ENCODE measurements around the gene ZFP36. TPM values are rescaled to one million over a fixed set of nuclear protein-coding genes. Genes with fewer than 3 reads are reported as not detected.
A peak's percentile ranks its signal among the peaks of the same experiment; 100 is the strongest.

ZFP36 gene
- total RNA-seq, 1 donor from 2014 or later: 3.1 TPM

DNA sequence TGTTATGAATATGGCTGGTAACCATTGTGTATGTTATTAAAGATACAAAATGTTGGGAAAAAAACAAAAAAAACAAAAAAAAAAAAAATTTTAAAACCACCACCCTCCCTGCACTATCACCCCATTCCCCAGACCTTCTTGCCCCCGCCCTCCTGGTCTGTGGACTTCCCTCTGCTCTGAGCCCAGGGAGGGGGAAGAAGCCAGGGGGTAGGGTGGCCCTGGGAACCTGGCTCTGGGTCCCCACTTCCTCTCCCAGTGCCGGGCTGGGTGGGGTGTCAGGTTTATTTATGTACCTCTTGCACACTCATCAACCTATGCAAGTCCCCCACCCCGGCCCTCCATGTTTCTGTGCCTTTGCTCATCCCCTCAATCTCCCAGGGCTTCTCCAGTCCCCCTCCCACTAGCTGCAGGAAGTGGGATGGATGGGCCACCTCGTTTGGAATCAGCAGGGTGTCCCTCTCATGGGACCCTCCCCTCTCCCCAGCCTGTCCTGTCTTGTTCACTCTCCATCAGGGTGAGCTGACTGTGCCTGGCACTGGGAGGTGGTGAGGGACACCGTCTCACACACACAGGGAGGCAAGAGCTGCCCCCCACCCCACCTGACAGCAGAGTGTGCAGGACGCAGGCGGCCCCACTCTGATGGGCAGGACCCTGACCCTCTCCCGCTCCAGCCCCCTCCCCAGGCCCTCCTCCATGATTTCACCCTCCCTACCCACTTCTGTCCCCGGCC lies 21.6 kb upstream of the ZFP36 start:
- Histone ChIP-seq H3K27me3 (ENCODE audit: control insufficient read depth in 3 of 3, insufficient read depth in 3 of 3, low read length in 3 of 3) (no peaks in the 10 kb centered on the region), H3K4me3 (ENCODE audit: low read length in 3 of 3) (no peak overlapping the region), H3K27ac (ENCODE audit: low read depth, low read length) (no peak overlapping the region), H3K36me3 (ENCODE audit: control insufficient read depth in 3 of 3, insufficient read depth in 3 of 3, low read length in 3 of 3) (peaks cover 78 to 82% (median 78%) of the 10 kb centered on the region in 3 donors), H3K9me3 (ENCODE audit: control insufficient read depth in 3 of 3, low read length in 3 of 3) (no peaks in the 10 kb centered on the region), H3K4me1 (ENCODE audit: control insufficient read depth in 3 of 3, insufficient read depth in 3 of 3, low read length in 3 of 3) (peaks cover 8% of the 10 kb centered on the region in 3 donors), H3K9ac (ENCODE audit: low read depth in 1 of 3, low read length in 3 of 3) (no peak overlapping the region)

- H3K4me1 ChIP-seq (ENCODE audit: control insufficient read depth in 3 of 3, insufficient read depth in 3 of 3, low read length in 3 of 3): peaks cover 12 to 16% (median 13%) of the 10 kb centered on the region in 3 donors
- no peak overlapping the region for H3K27ac ChIP-seq (ENCODE audit: low read depth, low read length)
- no peak overlapping the region for H3K9ac ChIP-seq (ENCODE audit: low read depth in 1 of 3, low read length in 3 of 3)
- peaks cover 70 to 73% (median 70%) of the 10 kb centered on the region in 3 donors for H3K36me3 ChIP-seq (ENCODE audit: control insufficient read depth in 3 of 3, insufficient read depth in 3 of 3, low read length in 3 of 3)
- no peaks in the 10 kb centered on the region for H3K27me3 ChIP-seq (ENCODE audit: control insufficient read depth in 3 of 3, insufficient read depth in 3 of 3, low read length in 3 of 3)
- H3K9me3 ChIP-seq (ENCODE audit: control insufficient read depth in 3 of 3, low read length in 3 of 3): no peaks in the 10 kb centered on the region
- H3K4me3 ChIP-seq (ENCODE audit: low read length in 3 of 3): no peak overlapping the region
Measured at GRCh38 chr19:39385629-39386411, 20.8 kb upstream of the ZFP36 start.

GRCh38 chr19:39386557-39386956 lies 20.1 kb upstream of the ZFP36 start:
- no peak overlapping the region for H3K27ac ChIP-seq (ENCODE audit: low read depth, low read length)
- no peak overlapping the region for H3K4me3 ChIP-seq (ENCODE audit: low read length in 3 of 3)
- peaks cover 12 to 21% (median 13%) of the 10 kb centered on the region in 3 donors for H3K4me1 ChIP-seq (ENCODE audit: control insufficient read depth in 3 of 3, insufficient read depth in 3 of 3, low read length in 3 of 3)
- H3K27me3 ChIP-seq (ENCODE audit: control insufficient read depth in 3 of 3, insufficient read depth in 3 of 3, low read length in 3 of 3): no peaks in the 10 kb centered on the region
- H3K36me3 ChIP-seq (ENCODE audit: control insufficient read depth in 3 of 3, insufficient read depth in 3 of 3, low read length in 3 of 3): peaks cover 62 to 66% (median 63%) of the 10 kb centered on the region in 3 donors
- no peaks in the 10 kb centered on the region for H3K9me3 ChIP-seq (ENCODE audit: control insufficient read depth in 3 of 3, low read length in 3 of 3)
- H3K9ac ChIP-seq (ENCODE audit: low read depth in 1 of 3, low read length in 3 of 3): no peak overlapping the region

GRCh38 chr19:39388657-39389056 lies 18.0 kb upstream of the ZFP36 start:
- peaks cover 19 to 31% (median 21%) of the 10 kb centered on the region in 3 donors for H3K4me1 ChIP-seq (ENCODE audit: control insufficient read depth in 3 of 3, insufficient read depth in 3 of 3, low read length in 3 of 3)
- H3K27me3 ChIP-seq (ENCODE audit: control insufficient read depth in 3 of 3, insufficient read depth in 3 of 3, low read length in 3 of 3): no peaks in the 10 kb centered on the region
- no peaks in the 10 kb centered on the region for H3K9me3 ChIP-seq (ENCODE audit: control insufficient read depth in 3 of 3, low read length in 3 of 3)
- no peak overlapping the region for H3K27ac ChIP-seq (ENCODE audit: low read depth, low read length)
- H3K4me3 ChIP-seq (ENCODE audit: low read length in 3 of 3): no peak overlapping the region
- peaks cover 49 to 54% (median 52%) of the 10 kb centered on the region in 3 donors for H3K36me3 ChIP-seq (ENCODE audit: control insufficient read depth in 3 of 3, insufficient read depth in 3 of 3, low read length in 3 of 3)
- no peak overlapping the region for H3K9ac ChIP-seq (ENCODE audit: low read depth in 1 of 3, low read length in 3 of 3)

- peak overlapping the region; percentile 99 to 100 (median 100) for H3K9ac ChIP-seq (ENCODE audit: low read depth in 1 of 3, low read length in 3 of 3)
- H3K27ac ChIP-seq (ENCODE audit: low read depth, low read length): peak overlapping the region; percentile 99
- peaks cover 49 to 60% (median 50%) of the 10 kb centered on the region in 3 donors for H3K36me3 ChIP-seq (ENCODE audit: control insufficient read depth in 3 of 3, insufficient read depth in 3 of 3, low read length in 3 of 3)
- peak overlapping the region; percentile 92 to 100 (median 99) for H3K4me3 ChIP-seq (ENCODE audit: low read length in 3 of 3)
- H3K27me3 ChIP-seq (ENCODE audit: control insufficient read depth in 3 of 3, insufficient read depth in 3 of 3, low read length in 3 of 3): no peaks in the 10 kb centered on the region
- peaks cover 21 to 32% (median 21%) of the 10 kb centered on the region in 3 donors for H3K4me1 ChIP-seq (ENCODE audit: control insufficient read depth in 3 of 3, insufficient read depth in 3 of 3, low read length in 3 of 3)
- H3K9me3 ChIP-seq (ENCODE audit: control insufficient read depth in 3 of 3, low read length in 3 of 3): no peaks in the 10 kb centered on the region
Measured at GRCh38 chr19:39389631-39390414, 16.8 kb upstream of the ZFP36 start.

- peak overlapping the region; percentile 92 to 100 (median 99) for H3K4me3 ChIP-seq (ENCODE audit: low read length in 3 of 3)
- H3K9me3 ChIP-seq (ENCODE audit: control insufficient read depth in 3 of 3, low read length in 3 of 3): no peaks in the 10 kb centered on the region
- peak overlapping the region; percentile 99 to 100 (median 100) for H3K9ac ChIP-seq (ENCODE audit: low read depth in 1 of 3, low read length in 3 of 3)
- peaks cover 52 to 59% (median 53%) of the 10 kb centered on the region in 3 donors for H3K36me3 ChIP-seq (ENCODE audit: control insufficient read depth in 3 of 3, insufficient read depth in 3 of 3, low read length in 3 of 3)
- H3K4me1 ChIP-seq (ENCODE audit: control insufficient read depth in 3 of 3, insufficient read depth in 3 of 3, low read length in 3 of 3): peaks cover 21 to 32% (median 21%) of the 10 kb centered on the region in 3 donors
- H3K27me3 ChIP-seq (ENCODE audit: control insufficient read depth in 3 of 3, insufficient read depth in 3 of 3, low read length in 3 of 3): no peaks in the 10 kb centered on the region
- peak overlapping the region; percentile 99 for H3K27ac ChIP-seq (ENCODE audit: low read depth, low read length)
Measured at GRCh38 chr19:39390451-39390750, 16.2 kb upstream of the ZFP36 start.

- Histone ChIP-seq H3K4me3 (ENCODE audit: low read length in 3 of 3) (peak within 1 kb of the TSS; percentile 92 to 100 (median 99)), H3K9me3 (ENCODE audit: control insufficient read depth in 3 of 3, low read length in 3 of 3) (no peaks in the 10 kb centered on the region), H3K27me3 (ENCODE audit: control insufficient read depth in 3 of 3, insufficient read depth in 3 of 3, low read length in 3 of 3) (no peaks in the 10 kb centered on the region), H3K9ac (ENCODE audit: low read depth in 1 of 3, low read length in 3 of 3) (peak within 1 kb of the TSS; percentile 99 to 100 (median 100)), H3K27ac (ENCODE audit: low read depth, low read length) (peak within 1 kb of the TSS; percentile 99), H3K4me1 (ENCODE audit: control insufficient read depth in 3 of 3, insufficient read depth in 3 of 3, low read length in 3 of 3) (peaks cover 21 to 32% (median 21%) of the 10 kb centered on the region in 3 donors), H3K36me3 (ENCODE audit: control insufficient read depth in 3 of 3, insufficient read depth in 3 of 3, low read length in 3 of 3) (peaks cover 50 to 56% (median 50%) of the 10 kb centered on the region in 3 donors)
Measured at GRCh38 chr19:39390751-39391437, 15.8 kb upstream of the ZFP36 start, which contains the start of the genes MED29 and PAF1. TSS of gene MED29 (plus strand) at chr19:39391378. CDS start at chr19:39391423, 45 bp downstream. TSS of gene PAF1 (minus strand) at chr19:39391106. CDS start at chr19:39390864, 242 bp downstream.

- peak overlapping the region; percentile 69 to 77 (median 70) for H3K9ac ChIP-seq (ENCODE audit: low read depth in 1 of 3, low read length in 3 of 3)
- peaks cover 15 to 22% (median 17%) of the 10 kb centered on the region in 3 donors for H3K36me3 ChIP-seq (ENCODE audit: control insufficient read depth in 3 of 3, insufficient read depth in 3 of 3, low read length in 3 of 3)
- peak overlapping the region; percentile 89 for H3K27ac ChIP-seq (ENCODE audit: low read depth, low read length)
- H3K27me3 ChIP-seq (ENCODE audit: control insufficient read depth in 3 of 3, insufficient read depth in 3 of 3, low read length in 3 of 3): no peaks in the 10 kb centered on the region
- H3K4me3 ChIP-seq (ENCODE audit: low read length in 3 of 3): peak overlapping the region; percentile 43 to 62 (median 60)
- H3K9me3 ChIP-seq (ENCODE audit: control insufficient read depth in 3 of 3, low read length in 3 of 3): no peaks in the 10 kb centered on the region
- peaks cover 25 to 43% (median 34%) of the 10 kb centered on the region in 3 donors for H3K4me1 ChIP-seq (ENCODE audit: control insufficient read depth in 3 of 3, insufficient read depth in 3 of 3, low read length in 3 of 3)
Measured at GRCh38 chr19:39397360-39398296, 9.0 kb upstream of the ZFP36 start.
